Measurements from ENCODE around the gene CLEC19A.

CLEC19A gene

GRCh38 chr16:19285431-19285830 is at the start of gene CLEC19A:
TSS of gene CLEC19A (plus strand) at chr16:19285731. CDS start at chr16:19285852, 121 bp downstream.
- peak in 1 of 56 donors; percentile 1 for DNase-seq

GRCh38 chr16:19235886-19236285 is 49.6 kb upstream of the CLEC19A start:
- DNase-seq = no peak

- no peak for DNase-seq
These were observed 48.8 kb upstream of the CLEC19A start for GRCh38 chr16:19236561-19237209.

GRCh38 chr16:19238406-19238805 is 47.1 kb upstream of the CLEC19A start:
- peak in 2 of 56 donors; percentile 12 to 14 for DNase-seq

- DNase-seq = no peak
These were observed 45.9 kb upstream of the CLEC19A start for GRCh38 chr16:19239511-19240155.

GRCh38 chr16:19240494-19240893 is 45.0 kb upstream of the CLEC19A start:
- DNase-seq = no peak

GRCh38 chr16:19241512-19241911 is 44.0 kb upstream of the CLEC19A start:
- DNase-seq = no peak

GRCh38 chr16:19242186-19242585 is 43.3 kb upstream of the CLEC19A start:
- DNase-seq = no peak

GRCh38 chr16:19242987-19243575 is 42.5 kb upstream of the CLEC19A start:
- DNase-seq = peak in 2 of 56 donors; percentile 2 to 9

- DNase-seq = no peak
These were observed 40.1 kb upstream of the CLEC19A start for GRCh38 chr16:19245326-19245925.

- no peak for DNase-seq
These were observed 32.6 kb upstream of the CLEC19A start for GRCh38 chr16:19252904-19253303.

GRCh38 chr16:19254611-19255010 is 30.9 kb upstream of the CLEC19A start:
- DNase-seq = no peak

GRCh38 chr16:19264123-19264673 is 21.3 kb upstream of the CLEC19A start:
- DNase-seq = no peak

GRCh38 chr16:19265380-19265930 is 20.1 kb upstream of the CLEC19A start:
- DNase-seq = peak in 11 of 56 donors; percentile 7 to 44 (median 19)

GRCh38 chr16:19266774-19267173 is 18.8 kb upstream of the CLEC19A start:
- DNase-seq = no peak

GRCh38 chr16:19269098-19269497 is 16.4 kb upstream of the CLEC19A start:
- no peak for DNase-seq

GRCh38 chr16:19274165-19274797 is 11.2 kb upstream of the CLEC19A start:
- no peak for DNase-seq

- no peak for DNase-seq
These were observed 7.1 kb upstream of the CLEC19A start for GRCh38 chr16:19278403-19278802.

- peak in 1 of 56 donors; percentile 0 for DNase-seq
These were observed 4.3 kb upstream of the CLEC19A start for GRCh38 chr16:19281246-19281645.

GRCh38 chr16:19282101-19282500 is 3.4 kb upstream of the CLEC19A start:
- no peak for DNase-seq

GRCh38 chr16:19283637-19284036 is 1.9 kb upstream of the CLEC19A start:
- DNase-seq = no peak

Measured in amygdala (tissue), 56 donors.